ENCODE measurements around the gene LHFPL3. TPM values are rescaled to one million over a fixed set of nuclear protein-coding genes. Genes with fewer than 3 reads are reported as not detected.

LHFPL3 gene
- total and polyA plus RNA-seq, 2 of the 13 experiments (the other 11 are each of a cell fraction or from before 2014, with no cell fraction given) = not detected

DNA sequence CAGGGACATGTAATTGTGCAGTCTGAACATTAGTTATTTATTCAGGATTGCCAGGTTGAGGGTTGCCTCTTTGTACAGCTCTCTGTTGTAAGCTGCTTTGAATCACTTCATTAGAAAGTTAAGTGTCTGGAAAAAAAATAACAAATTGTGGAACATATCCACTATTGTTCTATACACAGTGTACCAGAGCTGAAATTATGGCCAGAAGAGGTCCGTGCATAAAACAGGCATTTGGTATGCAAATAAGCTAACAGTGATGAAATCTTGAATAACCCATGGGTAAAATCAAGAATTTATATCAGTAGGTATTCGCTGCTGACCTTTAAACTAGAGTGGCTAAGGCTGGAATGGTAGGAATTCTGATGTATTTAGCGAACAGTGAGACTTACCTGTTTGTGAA lies 152.1 kb downstream of the LHFPL3 start (continued):
- TF ChIP-seq, protein P1, sequence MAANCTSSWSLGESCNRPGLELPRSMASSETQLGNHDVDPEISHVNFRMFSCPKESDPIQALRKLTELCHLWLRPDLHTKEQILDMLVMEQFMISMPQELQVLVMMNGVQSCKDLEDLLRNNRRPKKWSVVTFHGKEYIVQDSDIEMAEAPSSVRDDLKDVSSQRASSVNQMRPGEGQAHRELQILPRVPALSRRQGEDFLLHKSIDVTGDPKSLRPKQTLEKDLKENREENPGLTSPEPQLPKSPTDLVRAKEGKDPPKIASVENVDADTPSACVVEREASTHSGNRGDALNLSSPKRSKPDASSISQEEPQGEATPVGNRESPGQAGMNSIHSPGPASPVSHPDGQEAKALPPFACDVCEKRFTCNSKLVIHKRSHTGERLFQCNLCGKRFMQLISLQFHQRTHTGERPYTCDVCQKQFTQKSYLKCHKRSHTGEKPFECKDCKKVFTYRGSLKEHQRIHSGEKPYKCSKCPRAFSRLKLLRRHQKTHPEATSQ (CRISPR knock-in tag; IDR thresholded peaks at IDR 0.05; ENCODE audit: borderline replicate concordance) = no peak
- TF ChIP-seq ZNF136 (CRISPR knock-in tag; IDR thresholded peaks at IDR 0.05; ENCODE audit: low read depth) (no peak), FOXA1 (IDR thresholded peaks at IDR 0.05) (no peak), FOXA1 (CRISPR knock-in tag; IDR thresholded peaks at IDR 0.05) (no peak), NR2C2 (CRISPR knock-in tag; IDR thresholded peaks at IDR 0.05; ENCODE audit: borderline replicate concordance) (no peak)
- TF ChIP-seq, protein P2, sequence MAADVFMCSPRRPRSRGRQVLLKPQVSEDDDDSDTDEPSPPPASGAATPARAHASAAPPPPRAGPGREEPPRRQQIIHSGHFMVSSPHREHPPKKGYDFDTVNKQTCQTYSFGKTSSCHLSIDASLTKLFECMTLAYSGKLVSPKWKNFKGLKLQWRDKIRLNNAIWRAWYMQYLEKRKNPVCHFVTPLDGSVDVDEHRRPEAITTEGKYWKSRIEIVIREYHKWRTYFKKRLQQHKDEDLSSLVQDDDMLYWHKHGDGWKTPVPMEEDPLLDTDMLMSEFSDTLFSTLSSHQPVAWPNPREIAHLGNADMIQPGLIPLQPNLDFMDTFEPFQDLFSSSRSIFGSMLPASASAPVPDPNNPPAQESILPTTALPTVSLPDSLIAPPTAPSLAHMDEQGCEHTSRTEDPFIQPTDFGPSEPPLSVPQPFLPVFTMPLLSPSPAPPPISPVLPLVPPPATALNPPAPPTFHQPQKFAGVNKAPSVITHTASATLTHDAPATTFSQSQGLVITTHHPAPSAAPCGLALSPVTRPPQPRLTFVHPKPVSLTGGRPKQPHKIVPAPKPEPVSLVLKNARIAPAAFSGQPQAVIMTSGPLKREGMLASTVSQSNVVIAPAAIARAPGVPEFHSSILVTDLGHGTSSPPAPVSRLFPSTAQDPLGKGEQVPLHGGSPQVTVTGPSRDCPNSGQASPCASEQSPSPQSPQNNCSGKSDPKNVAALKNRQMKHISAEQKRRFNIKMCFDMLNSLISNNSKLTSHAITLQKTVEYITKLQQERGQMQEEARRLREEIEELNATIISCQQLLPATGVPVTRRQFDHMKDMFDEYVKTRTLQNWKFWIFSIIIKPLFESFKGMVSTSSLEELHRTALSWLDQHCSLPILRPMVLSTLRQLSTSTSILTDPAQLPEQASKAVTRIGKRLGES (CRISPR knock-in tag; IDR thresholded peaks at IDR 0.05; ENCODE audit: borderline replicate concordance) = no peak

DNA sequence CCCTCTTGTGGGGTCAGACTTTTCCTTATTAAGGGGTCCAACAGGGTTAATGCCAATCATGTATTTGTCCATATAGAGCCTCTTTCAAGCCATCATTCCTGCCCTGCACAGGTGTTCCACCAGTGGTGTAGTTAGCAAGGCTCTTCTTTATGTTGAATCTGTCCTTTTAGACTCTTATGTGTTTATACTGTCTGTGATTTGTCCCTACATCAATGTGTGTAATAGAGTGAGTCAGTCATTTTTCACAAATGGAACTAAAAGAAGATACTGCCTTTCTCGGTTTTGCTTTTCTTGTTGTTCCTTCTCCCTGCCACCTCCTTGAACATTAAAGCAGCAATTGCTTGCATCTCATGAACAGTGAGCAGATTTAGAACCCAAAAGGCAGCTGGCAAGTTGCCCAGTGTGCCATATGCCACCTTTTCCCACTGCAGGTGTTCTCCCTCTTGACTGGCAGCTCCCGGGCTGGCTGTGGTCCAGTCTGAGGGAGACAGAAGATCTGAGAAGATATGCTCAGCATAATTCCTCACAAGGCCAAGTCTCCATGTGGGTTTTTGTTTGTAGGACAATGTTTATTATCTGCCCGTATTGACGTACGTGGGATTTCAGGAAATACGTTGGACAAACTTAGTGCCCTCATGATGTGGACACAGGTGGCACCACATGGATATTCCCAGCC lies 154.1 kb downstream of the LHFPL3 start:
- 46% methylated on average over 6 of the region's 6 CpGs for WGBS (ENCODE audit: low lambda C conversion rate)
- no peaks in the 10 kb centered on the region for H3K36me3 ChIP-seq (replicated peaks in 1 of 2; ENCODE audit: control insufficient read depth in 1 of 2, insufficient read depth in 2 of 2, low read length in 2 of 2)
- TF ChIP-seq, protein P3, sequence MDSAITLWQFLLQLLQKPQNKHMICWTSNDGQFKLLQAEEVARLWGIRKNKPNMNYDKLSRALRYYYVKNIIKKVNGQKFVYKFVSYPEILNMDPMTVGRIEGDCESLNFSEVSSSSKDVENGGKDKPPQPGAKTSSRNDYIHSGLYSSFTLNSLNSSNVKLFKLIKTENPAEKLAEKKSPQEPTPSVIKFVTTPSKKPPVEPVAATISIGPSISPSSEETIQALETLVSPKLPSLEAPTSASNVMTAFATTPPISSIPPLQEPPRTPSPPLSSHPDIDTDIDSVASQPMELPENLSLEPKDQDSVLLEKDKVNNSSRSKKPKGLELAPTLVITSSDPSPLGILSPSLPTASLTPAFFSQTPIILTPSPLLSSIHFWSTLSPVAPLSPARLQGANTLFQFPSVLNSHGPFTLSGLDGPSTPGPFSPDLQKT (CRISPR knock-in tag; IDR thresholded peaks at IDR 0.05; ENCODE audit: borderline replicate concordance) = no peak
- H4K20me1 ChIP-seq (ENCODE audit: insufficient read depth, low read length) = no peaks in the 10 kb centered on the region
- H3K79me2 ChIP-seq (ENCODE audit: insufficient read depth, low read length) = no peaks in the 10 kb centered on the region
- H2AFZ ChIP-seq (ENCODE audit: low read length) = no peak overlapping the region
- BruUV-seq (replicated peaks) = no TSS peak
- H3K27ac ChIP-seq (ENCODE audit: extremely low read length, insufficient read depth, low read length) = no peak overlapping the region
- no peaks in the 10 kb centered on the region for H3K4me1 ChIP-seq (ENCODE audit: insufficient read depth, low read length)
- in situ Hi-C loops (cut with HindIII; ENCODE audit: extremely low pct_ligation_motif_present, low pct_unique_long_range_greater_than_20kb) (no loop called here), intact Hi-C loops (cut with micrococcal nuclease; ENCODE audit: unreplicated experiment) (no loop called here)
- H3K27me3 ChIP-seq (ENCODE audit: control insufficient read depth in 1 of 2, insufficient read depth in 2 of 2, low read length in 2 of 2) = no peaks in the 10 kb centered on the region; a peak in 1 of 5 replicates
- H3K9ac ChIP-seq (ENCODE audit: insufficient read depth, low read depth, low read length) = no peak overlapping the region
- ChIA-PET POLR2A (no interaction called here), CTCF (ENCODE audit: low intra/inter-chr PET ratio, low total read pairs) (no interaction called here)
- H3K4me3 ChIP-seq (replicated peaks in 1 of 3; ENCODE audit: insufficient read depth in 1 of 3, low read depth in 2 of 3, low read length in 3 of 3) = no peak overlapping the region
- DNase-seq (ENCODE audit: low spot score) = no peak
- no peak for FAIRE-seq
- no peaks in the 10 kb centered on the region for H3K9me3 ChIP-seq (ENCODE audit: low read length)
- no peak overlapping the region for H3K4me2 ChIP-seq (ENCODE audit: low read depth, low read length)
- no peak for ATAC-seq
